ENCODE data around the gene MS4A2. TPM values are rescaled to one million over a fixed set of nuclear protein-coding genes. Genes with fewer than 3 reads are reported as not detected.
"Not testable (repeated sequence)": the region's sequence is repeated elsewhere in the genome, so short reads cannot be mapped to it uniquely, and the experiment has no call there.

The MS4A2 gene
- total RNA-seq, 1 donor from 2014 or later = not detected

DNA sequence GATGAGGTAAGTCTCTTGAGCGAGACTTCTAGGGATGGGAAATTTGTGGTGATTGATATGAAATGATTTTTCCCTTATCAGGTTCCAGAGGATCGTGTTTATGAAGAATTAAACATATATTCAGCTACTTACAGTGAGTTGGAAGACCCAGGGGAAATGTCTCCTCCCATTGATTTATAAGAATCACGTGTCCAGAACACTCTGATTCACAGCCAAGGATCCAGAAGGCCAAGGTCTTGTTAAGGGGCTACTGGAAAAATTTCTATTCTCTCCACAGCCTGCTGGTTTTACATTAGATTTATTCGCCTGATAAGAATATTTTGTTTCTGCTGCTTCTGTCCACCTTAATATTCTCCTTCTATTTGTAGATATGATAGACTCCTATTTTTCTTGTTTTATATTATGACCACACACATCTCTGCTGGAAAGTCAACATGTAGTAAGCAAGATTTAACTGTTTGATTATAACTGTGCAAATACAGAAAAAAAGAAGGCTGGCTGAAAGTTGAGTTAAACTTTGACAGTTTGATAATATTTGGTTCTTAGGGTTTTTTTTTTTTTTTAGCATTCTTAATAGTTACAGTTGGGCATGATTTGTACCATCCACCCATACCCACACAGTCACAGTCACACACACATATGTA, 7.1 kb downstream of the MS4A2 start:
- Histone ChIP-seq H3K27me3 (ENCODE audit: control insufficient read depth, insufficient read depth, low read length) (no peaks in the 10 kb centered on the region), H3K4me3 (ENCODE audit: low read depth, low read length) (no peak overlapping the region), H3K36me3 (ENCODE audit: control insufficient read depth, insufficient read depth, low read length) (no peaks in the 10 kb centered on the region)
- no peak for TF ChIP-seq CTCF (IDR thresholded peaks at IDR 0.05; ENCODE audit: insufficient read depth, low read length, poor library complexity, severe bottlenecking)
- DNase-seq (ENCODE audit: low read depth) = no peak

DNA sequence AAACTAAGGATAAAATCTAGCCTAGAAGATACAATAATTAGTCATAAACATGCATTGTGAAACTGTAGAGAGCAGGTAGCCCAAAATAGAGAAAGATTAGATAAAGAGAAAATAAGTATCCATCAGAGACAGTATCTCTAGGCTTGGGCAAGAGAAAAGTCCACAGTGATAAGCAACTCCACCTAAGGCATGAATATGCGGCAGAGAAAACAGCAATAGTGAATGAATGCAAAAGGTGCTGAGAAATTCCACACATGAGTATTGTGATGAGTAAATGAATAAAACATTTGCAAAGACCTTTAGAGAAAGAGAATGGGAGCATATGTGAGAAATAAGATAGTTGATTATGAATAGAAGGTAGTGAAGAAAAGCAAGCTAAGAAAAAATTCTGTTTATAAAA, 8.7 kb downstream of the MS4A2 start:
- H3K27me3 ChIP-seq (ENCODE audit: control insufficient read depth, insufficient read depth, low read length) = no peaks in the 10 kb centered on the region
- no peaks in the 10 kb centered on the region for H3K36me3 ChIP-seq (ENCODE audit: control insufficient read depth, insufficient read depth, low read length)
- TF ChIP-seq CTCF (IDR thresholded peaks at IDR 0.05; ENCODE audit: insufficient read depth, low read length, poor library complexity, severe bottlenecking) = no peak
- DNase-seq (ENCODE audit: low read depth) = no peak
- H3K4me3 ChIP-seq (ENCODE audit: low read depth, low read length) = no peak overlapping the region

GRCh38 chr11:60098508-60098907, 10.0 kb downstream of the MS4A2 start:
- no peak for TF ChIP-seq CTCF (IDR thresholded peaks at IDR 0.05; ENCODE audit: insufficient read depth, low read length, poor library complexity, severe bottlenecking)

GRCh38 chr11:60100516-60100915, 12.1 kb downstream of the MS4A2 start:
- TF ChIP-seq CTCF (IDR thresholded peaks at IDR 0.05; ENCODE audit: insufficient read depth, low read length, poor library complexity, severe bottlenecking) = no peak
- H3K27me3 ChIP-seq (ENCODE audit: control insufficient read depth, insufficient read depth, low read length) = no peaks in the 10 kb centered on the region

More at GRCh38 chr11:60098508-60098907, 10.0 kb downstream of the MS4A2 start:
- peak; percentile 29 for DNase-seq (ENCODE audit: low read depth)
- Histone ChIP-seq H3K27me3 (ENCODE audit: control insufficient read depth, insufficient read depth, low read length) (no peaks in the 10 kb centered on the region), H3K4me3 (ENCODE audit: low read depth, low read length) (no peak overlapping the region), H3K36me3 (ENCODE audit: control insufficient read depth, insufficient read depth, low read length) (no peaks in the 10 kb centered on the region)

GRCh38 chr11:60101368-60101767, 12.9 kb downstream of the MS4A2 start:
- not testable (repeated sequence) for H3K36me3 ChIP-seq (ENCODE audit: control insufficient read depth, insufficient read depth, low read length); DNase-seq (ENCODE audit: low read depth); H3K27me3 ChIP-seq (ENCODE audit: control insufficient read depth, insufficient read depth, low read length); H3K4me3 ChIP-seq (ENCODE audit: low read depth, low read length)

More at GRCh38 chr11:60100516-60100915, 12.1 kb downstream of the MS4A2 start:
- Histone ChIP-seq H3K36me3 (ENCODE audit: control insufficient read depth, insufficient read depth, low read length) (no peaks in the 10 kb centered on the region), H3K4me3 (ENCODE audit: low read depth, low read length) (no peak overlapping the region)
- DNase-seq (ENCODE audit: low read depth) = no peak

- not testable (repeated sequence) for H3K4me3 ChIP-seq (ENCODE audit: low read depth, low read length); H3K36me3 ChIP-seq (ENCODE audit: control insufficient read depth, insufficient read depth, low read length); H3K27me3 ChIP-seq (ENCODE audit: control insufficient read depth, insufficient read depth, low read length); DNase-seq (ENCODE audit: low read depth)
Measured at GRCh38 chr11:60104471-60105115, 16.1 kb downstream of the MS4A2 start.

GRCh38 chr11:60108631-60109030, 20.2 kb downstream of the MS4A2 start:
- H3K4me3 ChIP-seq (ENCODE audit: low read depth, low read length); H3K36me3 ChIP-seq (ENCODE audit: control insufficient read depth, insufficient read depth, low read length); H3K27me3 ChIP-seq (ENCODE audit: control insufficient read depth, insufficient read depth, low read length); DNase-seq (ENCODE audit: low read depth): not testable (repeated sequence)
